GM12878 (cell line): ENCODE results near the gene DLG2. TPM values are rescaled to one million over a fixed set of nuclear protein-coding genes. Genes with fewer than 3 reads are reported as not detected.

Experiments
- ATAC-seq: fragments of 200-7000 bp; cut with Tn5 transposase; 3 replicates; pipeline ENCODE4 v1.9.1; 2020; ENCODE audit warnings: mild to moderate bottlenecking, moderate library complexity
- BruUV-seq: library from RNA; stranded (reverse); fragments of 400-500 nt; replicated peaks from 2 replicates; lab custom pipeline; 2021; lab: Mats Ljungman, UMichigan
- CTCF ChIA-PET: fragments of 300-600 bp; sonication (Branson Sonifier 250); formaldehyde crosslinking; extraction: SDS; loops from one replicate; lab custom pipeline; 2021; ENCODE audit warnings: inconsistent platforms; lab: Yijun Ruan, JAX
- POLR2A ChIA-PET: fragments of 350-600 bp; formaldehyde crosslinking; extraction: SDS; loops from one replicate; lab custom pipeline; 2021; ENCODE audit warnings: inconsistent platforms; lab: Charles Lee
- RAD21 ChIA-PET: fragments of 300-600 bp; sonication (Branson Sonifier 250); formaldehyde crosslinking; loops from one replicate; lab custom pipeline; 2023; ENCODE audit warnings: antibody characterized with exemption; ENCODE audit not compliant: unreplicated experiment; lab: Charles Lee
- SMC1A ChIA-PET: fragments of 300-600 bp; sonication (Branson Sonifier 250); formaldehyde crosslinking; loops from one replicate; lab custom pipeline; 2023; ENCODE audit not compliant: unreplicated experiment, uncharacterized antibody; lab: Charles Lee
- DNase-seq: peaks from one replicate; pipeline ENCODE4 v3.0.0-alpha.2; 2011; ENCODE audit warnings: low read depth, low spot score
- FAIRE-seq: peaks from 3 replicates; lab custom pipeline; 2011; peaks lifted over from hg19 to GRCh38; lab: Jason Lieb, UNC
- H2AFZ ChIP-seq: 2 replicates; pipeline ENCODE4 v1.6.0; 2011; ENCODE audit warnings: low read depth, low read length, control low read depth; ENCODE audit not compliant: control insufficient read depth
- H3K27ac ChIP-seq: 2 replicates; pipeline ENCODE4 v1.5.1; 2011; ENCODE audit warnings: control low read depth; ENCODE audit not compliant: control insufficient read depth, insufficient read depth
- H3K27me3 ChIP-seq, 2 experiments: replicated peaks in 1 of 2; 2 replicates each; pipeline versions ENCODE4 v1.6.0 to v1.6.1; 2011; ENCODE audit warnings: low read length in 1 of 2; ENCODE audit not compliant: control insufficient read depth in 2 of 2, insufficient read depth in 2 of 2
- H3K36me3 ChIP-seq, 2 experiments: 2 replicates each; pipeline ENCODE4 v1.5.1; 2011; ENCODE audit warnings: low read length in 1 of 2; ENCODE audit not compliant: control insufficient read depth in 2 of 2, insufficient read depth in 2 of 2
- H3K4me1 ChIP-seq: 2 replicates; pipeline ENCODE4 v1.6.1; 2011; ENCODE audit warnings: mild to moderate bottlenecking, low read length, moderate library complexity, mixed read lengths; ENCODE audit not compliant: control insufficient read depth, insufficient read depth
- H3K4me2 ChIP-seq: 2 replicates; pipeline ENCODE4 v1.6.0; 2011; ENCODE audit warnings: control low read depth; ENCODE audit not compliant: control insufficient read depth, insufficient read depth
- H3K4me3 ChIP-seq: fragments of 200-600 bp; sonication (generic); 2 replicates; pipeline ENCODE4 v1.5.1; 2016
- H3K79me2 ChIP-seq: 2 replicates; pipeline ENCODE4 v1.6.0; 2011; ENCODE audit warnings: low read length; ENCODE audit not compliant: control insufficient read depth, insufficient read depth
- H3K9ac ChIP-seq: 2 replicates; pipeline ENCODE4 v1.8.0; 2011; ENCODE audit warnings: low read length, control low read depth, mixed read lengths; ENCODE audit not compliant: control insufficient read depth, insufficient read depth
- H3K9me3 ChIP-seq: replicated peaks from 3 replicates; pipeline ENCODE4 v1.5.1; 2011; ENCODE audit warnings: mild to moderate bottlenecking, low read length; ENCODE audit not compliant: control insufficient read depth, insufficient read depth
- H4K20me1 ChIP-seq: 2 replicates; pipeline ENCODE4 v1.6.0; 2011; ENCODE audit not compliant: control insufficient read depth, insufficient read depth
- BCL3 ChIP-seq: IDR thresholded peaks from 2 replicates; pipeline ENCODE4 v1.6.1; 2011; ENCODE audit warnings: borderline replicate concordance, low read depth, mild to moderate bottlenecking, moderate library complexity, low read length; ENCODE audit not compliant: insufficient read depth, poor library complexity, severe bottlenecking
- E2F4 ChIP-seq: IDR thresholded peaks from 2 replicates; pipeline ENCODE4 v1.6.1; 2012; ENCODE audit warnings: low read depth, low read length, improper control_type of control experiment
- E4F1 ChIP-seq: fragments of 450-650 bp; IDR thresholded peaks from 2 replicates; pipeline ENCODE4 v1.6.1; 2018; ENCODE audit warnings: borderline replicate concordance, mild to moderate bottlenecking; ENCODE audit not compliant: partially characterized antibody
- IRF4 ChIP-seq: IDR thresholded peaks from 2 replicates; pipeline ENCODE4 v1.6.1; 2011; ENCODE audit warnings: low read depth, low read length
- MXI1 ChIP-seq: fragments of 150-350 bp; IDR thresholded peaks from 2 replicates; pipeline ENCODE4 v1.6.1; 2011; ENCODE audit warnings: low read depth, mild to moderate bottlenecking, inconsistent platforms, low read length, improper control_type of control experiment
- NRF1 ChIP-seq: conservative IDR thresholded peaks from 2 replicates; pipeline ENCODE4 v1.6.1; 2011; ENCODE audit warnings: mild to moderate bottlenecking, low read depth, low read length, improper control_type of control experiment
- PRDM15 ChIP-seq: fragments of 450-650 bp; formaldehyde crosslinking; IDR thresholded peaks from 2 replicates; pipeline ENCODE4 v1.4.0; 2020; ENCODE audit warnings: mild to moderate bottlenecking, moderate library complexity
- TAF1 ChIP-seq: IDR thresholded peaks from 2 replicates; pipeline ENCODE4 v1.6.1; 2011; ENCODE audit warnings: mild to moderate bottlenecking, low read depth, low read length, borderline replicate concordance
- WRNIP1 ChIP-seq: IDR thresholded peaks from 2 replicates; pipeline ENCODE4 v1.6.1; 2011; ENCODE audit warnings: low read depth, low read length, improper control_type of control experiment, borderline replicate concordance
- ZNF24 ChIP-seq: fragments of 450-650 bp; IDR thresholded peaks from 2 replicates; pipeline ENCODE4 v1.6.1; 2017; ENCODE audit warnings: antibody characterized with exemption, mild to moderate bottlenecking
- ZNF274 ChIP-seq: IDR thresholded peaks from one replicate; pipeline ENCODE4 v1.8.0; 2011; ENCODE audit not compliant: insufficient read length, insufficient read depth
- WGBS: methylation state at CpG from one replicate; pipeline ENCODE4 v1.1.6; 2016; ENCODE audit warnings: low lambda C conversion rate; ENCODE audit not compliant: insufficient replicate concordance, insufficient coverage; ENCODE audit errors: missing lambda C conversion rate; 5-methylcytosine and 5-hydroxymethylcytosine counted together
- in situ Hi-C: fragments of 300-500 bp; cut with MboI; formaldehyde crosslinking; loops from 9 replicates; pipeline ENCODE4 v1.14.3; 2018; ENCODE audit warnings: mixed read lengths
- intact Hi-C: fragments of 100-400 bp; cut with micrococcal nuclease; formaldehyde crosslinking; loops from one replicate; pipeline ENCODE4 v1.14.2; 2022; ENCODE audit not compliant: unreplicated experiment
- polyA plus RNA-seq, 11 experiments: library from polyadenylated mRNA; depleted of rRNA in 4 of 11; unstranded in 6 of 11; stranded (reverse) in 5 of 11; fragments of >200 nt; fragmentation: Nextera tagmentation in 4 of 11; fragmentation: Illumina TruSeq in 1 of 11; extraction: Ambion mirVana in 4 of 11; extraction: Trizol in 1 of 11; gene quantifications; 1 replicate in 1 of 11; 2 replicates in 10 of 11; pipeline versions ENCODE4 v1.2.1 to v1.2.3, GENCODE V29; 2011 to 2016; ENCODE audit warnings: inconsistent platforms in 2 of 11, missing spikeins in 2 of 11, low read depth in 1 of 11
- total RNA-seq, 4 experiments: library from RNA; depleted of rRNA in 3 of 4; stranded (reverse); fragments of >200 nt in 3 of 4; fragmentation: Illumina TruSeq in 1 of 4; extraction: Trizol in 1 of 4; gene quantifications; 2 replicates each; pipeline versions ENCODE4 v1.2.1 to v1.2.3, GENCODE V29; 2013 to 2021

The DLG2 gene
- total and polyA plus RNA-seq, 10 of the 15 experiments (the other 5 are each of a cell fraction or from before 2014, with no cell fraction given): 0.09 to 0.98 (median 0.35) TPM

GRCh38 chr11:83649528-83649855 lies 1977.7 kb downstream of the DLG2 start:
- no TSS peak for BruUV-seq
- ChIA-PET POLR2A (no interaction called here), RAD21 (no interaction called here), SMC1A (no interaction called here), CTCF (interaction anchor here (0.6 kb wide), 1 partner anchor 881 kb away, joined by 3 read pairs; no protein-coding TSS in a partner anchor)
- Histone ChIP-seq H3K9me3 (no peaks in the 10 kb centered on the region), H3K4me2 (no peak overlapping the region), H3K4me1 (no peaks in the 10 kb centered on the region), H3K4me3 (no peak overlapping the region), H4K20me1 (no peaks in the 10 kb centered on the region), H3K79me2 (no peaks in the 10 kb centered on the region), H3K27me3 (no peaks in the 10 kb centered on the region; a peak in 3 of 4 replicates), H3K9ac (no peak overlapping the region), H2AFZ (no peak overlapping the region), H3K27ac (no peak overlapping the region), H3K36me3 (no peaks in the 10 kb centered on the region)
- no peak for FAIRE-seq
- no peak for ATAC-seq
- 0% methylated on average over 1 of the region's 1 CpG for WGBS
- no peak for DNase-seq
- intact Hi-C loops: no loop called here
- TF ChIP-seq PRDM15 (CRISPR knock-in tag) (no peak), IRF4 (no peak), ZNF274 (no peak), NRF1 (no peak), E2F4 (no peak), WRNIP1 (no peak), E4F1 (no peak), MXI1 (no peak), BCL3 (no peak), TAF1 (no peak), ZNF24 (no peak)
- in situ Hi-C loops: no loop called here
